GM19455 (cell line): Measurements from ENCODE around the gene TLR10.
"Not testable (repeated sequence)": the region's sequence is repeated elsewhere in the genome, so short reads cannot be mapped to it uniquely, and the experiment has no call there.

Experiments used
- ATAC-seq: cut with Tn5 transposase; IDR thresholded peaks from one replicate; pipeline ENCODE4 v1.9.1; 2021; ENCODE audit not compliant: unreplicated experiment

The TLR10 gene

DNA sequence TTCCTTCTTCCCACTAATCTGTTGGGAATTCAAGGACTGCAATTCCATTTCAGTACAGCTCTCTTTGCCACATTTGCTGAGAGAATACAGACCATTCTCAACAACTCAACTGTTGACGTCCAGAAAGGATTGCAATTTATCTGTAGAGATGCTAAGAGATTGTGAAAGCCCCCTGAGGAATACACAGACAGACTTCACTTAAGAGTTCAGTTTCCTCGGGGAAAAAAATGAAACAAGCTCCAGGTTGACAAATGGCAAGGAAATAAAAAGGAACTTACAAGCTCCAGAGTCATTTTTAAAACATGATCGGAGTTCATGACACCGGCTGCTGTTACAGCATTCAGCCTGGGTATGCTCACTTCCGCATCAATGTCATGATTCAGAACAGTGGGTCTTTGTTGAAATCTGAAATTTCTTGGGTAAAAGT is 13.8 kb downstream of the TLR10 start:
- ATAC-seq: no peak

DNA sequence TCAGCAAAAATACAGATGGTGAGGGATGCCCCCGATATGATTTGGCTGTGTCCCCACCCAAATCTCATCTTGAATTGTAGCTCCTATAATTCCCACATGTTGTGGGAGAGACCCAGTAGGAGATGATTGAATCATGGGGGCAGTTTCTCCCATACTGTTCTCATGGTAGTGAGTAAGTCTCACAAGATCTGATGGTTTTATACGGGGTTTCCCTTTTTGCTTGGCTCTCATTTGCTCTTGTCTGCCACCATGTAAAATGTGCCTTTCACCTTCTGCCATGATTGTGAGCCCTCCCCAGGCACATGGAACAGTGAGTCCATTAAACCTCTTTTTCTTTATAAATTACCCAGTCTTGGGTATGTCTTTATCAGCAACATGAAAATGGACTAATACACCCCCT is 15.8 kb downstream of the TLR10 start:
- ATAC-seq: not testable (repeated sequence)

DNA sequence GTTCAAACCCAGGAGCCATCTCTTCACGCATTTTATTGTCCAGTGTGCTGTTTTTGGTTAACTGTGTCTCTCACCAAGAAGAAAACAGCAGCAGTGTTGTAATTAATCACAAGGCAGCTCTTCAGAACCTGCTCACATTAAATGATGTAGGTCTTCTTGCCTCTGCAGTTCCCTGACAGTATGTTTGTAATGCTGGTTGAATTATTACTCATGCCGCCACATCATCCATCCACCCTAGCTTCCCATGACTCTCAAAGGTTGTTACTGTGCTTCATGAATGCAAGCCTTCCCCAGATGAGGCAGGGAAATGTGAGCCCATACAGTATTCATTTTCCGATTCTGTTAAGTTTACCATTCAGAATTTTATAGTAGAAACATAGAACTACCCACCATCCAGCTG is 17.4 kb downstream of the TLR10 start:
- no peak for ATAC-seq

DNA sequence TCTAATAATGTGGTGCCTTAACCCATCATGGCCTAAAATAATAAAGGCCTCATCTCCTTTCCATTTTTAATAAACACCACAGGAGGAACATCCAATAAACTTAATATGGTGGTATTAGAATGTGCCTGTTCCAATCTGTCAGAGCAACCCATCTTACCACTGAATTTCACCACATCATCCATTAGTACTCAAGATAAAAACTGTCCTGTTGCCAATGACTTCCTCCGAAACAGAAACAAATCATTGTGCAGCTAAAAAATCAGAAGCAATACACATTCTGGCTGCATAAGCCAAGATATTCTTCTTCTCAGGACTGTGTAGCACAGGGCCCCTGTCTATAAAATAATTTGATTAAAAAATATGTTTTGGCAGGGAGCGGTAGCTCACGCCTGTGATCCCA is 18.5 kb downstream of the TLR10 start:
- ATAC-seq: no peak

DNA sequence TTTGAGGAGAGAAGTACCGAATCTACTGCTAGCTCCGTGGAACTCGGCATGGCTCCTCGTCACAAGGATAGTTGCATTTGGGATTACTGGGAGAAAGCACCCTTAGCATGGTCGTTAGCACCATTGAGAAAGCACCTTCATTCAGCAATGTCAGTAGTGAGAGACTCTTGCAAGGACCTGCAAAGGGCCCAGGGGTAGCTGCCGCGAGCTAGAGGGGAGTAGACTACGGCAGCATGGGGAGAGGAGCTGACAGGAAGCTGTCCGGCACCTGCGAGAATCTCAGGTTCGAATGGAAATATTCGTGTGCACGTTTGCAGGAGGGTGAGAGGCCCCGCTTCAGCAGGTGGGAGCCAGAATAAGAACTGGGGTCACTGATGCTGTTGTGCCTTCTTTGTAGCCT is 20.2 kb downstream of the TLR10 start:
- no peak for ATAC-seq

DNA sequence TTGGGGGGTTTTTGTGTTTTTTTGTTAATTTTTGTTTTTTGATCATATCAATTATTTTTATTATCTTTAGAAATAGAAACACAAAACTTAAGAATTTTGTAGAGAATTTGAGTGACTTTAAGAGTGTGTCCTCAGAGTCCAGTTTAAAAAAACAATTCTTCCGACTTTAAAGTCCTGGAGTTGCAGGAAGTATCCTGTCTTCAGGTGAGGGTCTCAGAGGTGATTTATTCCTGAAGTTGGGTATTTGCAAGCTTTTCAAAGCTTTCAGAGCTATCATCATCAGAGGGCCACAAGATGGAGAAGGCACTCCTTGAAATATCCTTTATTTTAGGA is 23.0 kb downstream of the TLR10 start:
- ATAC-seq: no peak

DNA sequence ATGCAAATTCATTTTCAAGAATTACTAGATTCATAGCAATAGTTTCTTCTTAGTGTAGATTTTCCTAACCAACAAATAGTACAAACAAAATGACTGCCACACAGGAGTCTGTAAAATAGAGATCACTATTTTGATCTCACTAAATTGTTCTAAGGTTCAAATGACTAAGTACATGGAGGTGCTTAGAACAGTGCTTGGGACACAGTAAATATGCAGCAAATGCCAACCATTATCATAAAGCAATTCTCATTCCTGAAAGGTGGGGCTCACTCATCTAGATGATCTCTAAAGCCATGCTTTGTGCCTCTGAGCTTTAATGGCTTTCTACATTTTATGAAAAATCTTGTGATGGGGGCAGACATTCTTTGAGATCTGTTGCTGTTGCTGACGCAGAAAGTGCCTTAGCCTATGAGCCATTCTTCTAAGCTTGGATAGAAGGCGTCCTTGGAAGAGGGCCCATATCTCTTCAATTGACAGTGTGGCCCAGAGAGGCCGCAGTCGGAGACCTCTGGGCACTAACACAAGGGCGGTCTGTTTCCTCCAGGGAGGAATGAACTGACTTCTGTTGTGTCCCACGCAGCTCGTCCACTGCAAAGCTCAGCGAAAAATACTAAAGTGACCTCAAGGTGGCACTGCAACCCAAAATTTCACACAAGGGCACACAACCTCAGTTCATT is 23.5 kb downstream of the TLR10 start:
- no peak for ATAC-seq

DNA sequence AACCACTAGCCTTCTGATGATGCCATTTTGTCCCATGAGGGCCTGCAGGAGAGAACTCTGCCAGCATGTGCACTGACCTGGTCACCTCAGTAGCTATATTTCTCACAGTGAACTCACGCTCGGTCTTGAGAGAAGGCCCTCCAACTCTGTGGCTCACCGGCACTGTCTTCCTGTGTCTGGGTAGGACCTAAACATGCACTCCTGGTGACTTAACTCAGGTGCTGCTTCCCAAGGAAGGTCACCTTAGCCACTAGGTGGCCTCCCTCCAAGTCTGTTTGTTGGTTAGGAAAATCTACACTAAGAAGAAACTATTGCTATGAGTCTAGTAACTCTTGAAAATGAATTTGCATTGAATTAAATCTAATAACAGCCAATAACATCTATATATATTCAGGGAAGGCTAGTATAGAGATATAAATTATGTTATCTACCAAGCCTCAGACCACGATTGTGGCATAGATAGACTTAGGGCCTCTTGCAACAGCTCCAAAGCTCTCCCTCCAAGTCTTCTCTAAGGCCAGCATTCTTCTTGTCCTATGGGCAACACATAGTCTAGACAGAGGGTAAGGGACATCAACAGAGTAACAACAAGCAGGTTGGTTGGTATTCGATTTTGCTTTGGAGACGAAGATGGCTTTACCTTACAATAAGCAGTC is 24.7 kb downstream of the TLR10 start:
- ATAC-seq: no peak

DNA sequence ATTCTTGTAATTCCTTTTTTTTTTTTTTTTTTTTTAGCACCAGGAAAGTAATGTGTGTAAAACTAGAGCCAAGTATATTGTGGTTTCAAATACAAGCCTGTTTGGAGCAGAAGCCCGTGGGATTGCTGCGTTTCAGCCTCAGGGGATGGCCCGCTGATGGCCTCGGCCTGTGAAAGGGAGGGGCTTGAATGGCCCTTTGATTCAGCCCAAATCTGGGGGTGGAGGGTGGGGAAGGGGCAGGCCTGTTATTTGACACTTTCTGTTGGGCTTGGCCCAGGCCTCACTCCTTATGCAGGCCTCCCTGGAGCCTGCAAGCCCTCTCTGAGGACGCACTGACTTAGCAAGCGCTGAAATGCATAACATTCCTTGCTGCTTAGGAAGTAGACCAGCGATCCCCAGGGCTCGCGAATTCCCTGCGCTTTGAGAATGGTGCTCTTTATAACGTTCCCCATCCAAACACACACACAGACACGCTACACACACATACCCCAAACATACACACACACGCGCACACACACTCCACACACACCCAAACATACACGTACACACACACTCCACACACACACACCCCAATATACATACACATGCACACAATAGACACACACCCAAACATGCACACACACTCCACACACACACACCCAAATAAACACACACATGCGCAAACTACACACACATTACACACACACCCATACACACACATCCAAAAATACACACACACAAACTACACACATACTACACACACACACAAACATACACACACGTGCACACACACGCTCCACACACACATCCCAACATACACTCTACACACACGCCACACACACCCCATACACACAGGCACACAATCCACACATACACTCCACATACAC is 29.6 kb downstream of the TLR10 start:
- no peak for ATAC-seq

DNA sequence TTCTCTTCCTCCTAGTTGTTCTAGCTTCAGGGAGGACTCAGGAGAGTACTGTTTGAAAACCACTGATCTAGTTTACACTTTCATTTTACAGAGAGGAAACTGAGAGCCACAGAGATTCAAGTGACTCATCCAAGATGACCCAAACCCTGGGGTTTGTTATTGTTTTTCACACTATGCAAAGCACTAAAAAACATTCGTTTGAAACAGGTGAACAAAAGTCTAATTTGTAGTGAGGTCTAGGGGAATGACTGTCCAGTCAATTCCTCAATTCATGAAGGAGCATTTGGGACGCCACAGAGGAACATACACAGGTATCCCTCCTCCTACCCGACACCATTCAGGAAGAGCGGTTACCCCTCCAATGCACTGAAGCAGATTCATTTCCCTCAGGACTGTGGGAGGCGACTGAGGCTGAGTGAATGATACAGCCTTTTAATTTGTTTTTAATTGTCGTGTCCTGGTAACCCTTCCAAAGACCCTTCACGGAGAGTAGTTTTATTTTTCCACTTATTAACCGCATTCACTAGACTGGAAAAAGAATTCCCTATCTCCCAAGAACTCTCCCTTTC is 30.3 kb downstream of the TLR10 start:
- ATAC-seq: peak; percentile 98

DNA sequence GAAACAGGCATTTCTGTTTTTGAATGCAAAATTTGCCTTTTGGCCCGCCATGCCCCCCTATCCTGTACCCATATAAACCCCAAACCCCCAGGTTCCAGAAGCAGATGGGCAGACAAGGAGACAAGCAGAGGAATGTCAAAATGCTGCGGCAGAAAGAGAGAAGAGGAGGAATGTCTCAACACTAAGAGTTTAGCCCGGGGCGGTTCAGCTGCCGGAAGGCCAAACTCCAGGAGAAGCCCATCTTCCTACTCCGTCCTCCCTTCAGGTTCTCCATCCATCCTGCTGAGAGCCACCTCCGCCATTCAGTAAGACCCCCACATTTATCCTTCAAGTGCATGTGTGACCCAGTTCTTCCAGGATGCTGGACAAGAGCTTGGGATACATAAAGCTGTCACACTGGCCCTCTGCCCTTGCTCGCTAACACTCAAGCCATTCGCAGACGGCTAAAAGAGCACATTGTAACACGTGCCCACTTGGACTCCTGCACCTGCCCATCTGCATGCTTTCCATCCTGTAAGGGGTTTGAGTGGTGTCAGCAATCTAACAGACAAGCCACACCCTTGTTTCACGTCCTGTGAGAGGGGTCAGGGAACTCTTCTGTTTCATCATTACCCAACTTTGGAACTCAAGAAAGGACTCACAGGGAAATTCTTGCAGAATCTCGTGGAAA is 31.3 kb downstream of the TLR10 start:
- no peak for ATAC-seq

DNA sequence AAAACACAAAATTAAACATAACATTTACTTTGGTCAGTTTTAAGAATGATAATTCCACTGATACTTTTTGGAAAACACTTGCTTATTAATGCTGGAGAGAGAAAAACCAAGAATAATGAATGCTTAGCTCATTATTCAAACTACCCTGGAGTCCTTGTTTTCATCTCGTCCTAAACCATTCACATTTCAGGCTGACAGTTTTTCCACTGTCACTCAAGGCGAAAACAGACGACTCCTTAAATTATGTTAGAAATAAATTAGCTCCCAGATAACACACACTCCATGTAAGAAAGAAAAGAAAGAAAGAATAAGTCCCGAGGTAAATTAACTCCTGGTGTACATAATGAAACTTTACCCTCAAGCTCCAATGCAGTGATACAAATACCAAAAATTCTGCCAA is 33.5 kb downstream of the TLR10 start:
- ATAC-seq: no peak

DNA sequence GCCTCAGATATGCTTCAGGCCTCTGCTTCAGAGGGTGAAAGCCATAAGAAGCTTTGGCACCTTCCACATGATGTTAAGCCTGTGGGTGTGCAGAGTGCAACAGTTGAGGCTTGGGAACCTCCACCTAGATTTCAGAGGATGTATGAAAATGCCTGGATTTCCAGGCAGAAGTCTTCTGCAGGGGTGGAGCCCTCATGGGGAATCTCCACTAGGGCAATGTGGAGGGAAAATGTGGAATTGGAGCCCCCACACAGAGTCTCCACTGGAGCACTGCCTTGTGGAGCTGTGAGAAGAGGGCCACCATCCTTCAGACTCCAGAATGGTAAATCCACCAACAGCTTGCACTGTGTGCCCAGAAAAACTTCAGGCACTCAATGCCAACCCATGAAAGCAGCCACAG is 35.2 kb downstream of the TLR10 start:
- ATAC-seq: no peak

DNA sequence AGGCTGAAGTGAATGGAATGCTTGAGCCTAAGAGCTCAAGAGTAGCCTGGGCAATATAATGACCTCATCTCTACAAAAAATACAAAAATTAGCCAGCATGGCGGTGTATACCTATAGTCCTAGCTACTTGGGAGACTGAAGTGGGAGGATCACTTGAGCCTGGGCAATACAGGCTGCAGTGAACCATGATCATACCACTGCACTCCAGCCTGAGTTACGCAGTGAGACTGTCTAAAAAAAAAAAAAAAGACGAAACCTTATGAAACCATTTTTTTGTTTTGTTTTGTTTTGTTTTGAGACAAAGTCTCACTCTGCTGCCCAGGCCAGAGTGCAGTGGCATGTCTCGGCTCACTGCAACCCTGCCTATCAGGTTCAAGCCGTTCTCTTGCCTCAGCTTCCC is 36.9 kb downstream of the TLR10 start:
- ATAC-seq: no peak

DNA sequence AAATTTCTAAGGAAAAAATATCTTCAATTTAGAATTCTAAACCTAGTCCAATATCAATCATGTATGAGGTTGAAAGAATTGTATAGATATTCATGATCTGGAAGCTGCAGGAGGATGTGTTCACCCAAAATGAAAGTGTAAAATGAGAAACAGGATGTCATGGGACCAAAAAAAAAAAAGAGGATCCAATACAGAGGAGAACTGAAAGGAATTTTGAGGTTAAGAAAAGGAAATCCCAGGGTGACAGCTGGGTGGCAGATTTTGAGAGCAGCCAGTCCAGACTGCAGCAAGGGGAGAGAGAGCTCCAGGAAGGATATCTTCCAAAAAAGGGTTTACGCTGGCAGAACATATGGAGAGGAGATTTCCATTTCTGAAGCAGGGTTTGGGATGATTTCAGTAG is 38.9 kb downstream of the TLR10 start:
- ATAC-seq: no peak

DNA sequence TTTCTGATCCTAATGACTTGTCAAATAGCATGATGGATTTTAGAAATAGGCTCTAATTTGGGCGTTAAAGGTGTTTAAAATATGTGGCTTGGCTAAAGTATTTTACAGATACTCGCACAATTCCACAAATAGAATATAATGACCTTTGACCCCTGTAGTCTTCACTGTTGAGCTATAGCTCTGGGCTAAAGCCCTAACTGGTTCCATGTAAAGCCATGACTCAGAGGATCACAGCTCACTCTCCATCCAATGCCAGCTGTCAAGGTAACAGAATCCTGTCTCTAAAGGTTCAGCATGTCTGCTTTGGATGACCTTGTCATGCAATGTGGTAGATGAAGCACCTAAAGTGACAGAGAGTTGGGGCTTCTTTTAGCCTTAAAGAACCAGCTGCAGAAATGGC is 42.5 kb downstream of the TLR10 start:
- ATAC-seq: no peak

DNA sequence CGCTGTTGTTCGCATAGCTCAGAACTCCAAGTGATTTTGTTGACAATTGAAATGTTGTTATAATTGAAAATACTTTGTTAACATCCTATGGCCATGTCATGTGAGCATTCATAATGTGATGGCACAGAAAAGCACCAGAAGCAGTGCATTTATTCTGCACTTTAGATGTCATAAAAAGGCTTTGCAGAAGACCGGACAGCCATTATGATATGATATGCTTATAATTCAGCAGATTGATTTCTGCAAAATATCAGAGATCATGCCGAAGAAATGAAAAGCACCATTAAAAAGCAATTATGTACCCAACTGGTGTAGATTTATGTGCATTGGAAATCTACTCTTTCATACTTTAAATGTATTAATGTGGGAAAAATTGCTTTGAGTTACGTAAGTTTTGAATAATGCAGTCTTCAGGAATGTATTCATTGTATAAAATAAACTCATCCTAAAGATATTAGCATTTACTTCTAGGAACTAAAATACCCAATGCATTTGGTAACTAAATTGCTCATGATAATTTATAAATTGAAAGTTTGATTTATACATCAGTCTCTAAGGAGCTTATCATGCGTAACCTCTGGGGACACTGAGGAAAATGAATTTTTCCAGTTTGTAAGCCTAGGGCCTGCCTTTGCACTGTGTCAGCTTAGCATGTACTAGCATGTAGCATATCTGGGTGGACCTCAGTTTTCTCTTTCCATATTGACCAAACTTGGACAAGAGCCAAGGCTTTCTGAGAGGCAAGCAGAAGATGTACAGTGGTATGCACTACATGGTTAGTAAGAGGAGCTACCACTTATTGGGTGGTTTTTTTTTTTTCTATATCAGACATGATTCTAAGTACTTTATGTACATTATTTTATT is 43.6 kb downstream of the TLR10 start:
- no peak for ATAC-seq

DNA sequence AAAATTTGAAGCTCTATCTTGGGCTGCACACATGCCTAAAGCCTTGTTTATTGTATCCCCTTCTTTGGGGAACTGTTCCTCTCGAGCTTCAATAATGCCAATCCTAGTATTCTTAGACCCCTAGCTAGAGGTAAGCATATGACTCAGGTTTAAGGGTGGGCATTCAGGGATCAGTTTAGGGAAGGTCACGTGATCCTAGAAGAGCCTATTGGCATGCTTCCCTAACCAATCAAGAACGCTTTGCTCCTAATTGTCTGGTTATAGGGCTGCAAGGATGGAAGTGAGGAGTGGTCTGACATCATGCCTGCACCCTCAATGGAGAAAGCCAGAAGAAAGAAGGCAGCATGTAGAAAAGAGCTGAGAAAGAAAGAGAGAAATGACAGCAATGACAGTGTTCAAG is 46.9 kb downstream of the TLR10 start:
- ATAC-seq: no peak

DNA sequence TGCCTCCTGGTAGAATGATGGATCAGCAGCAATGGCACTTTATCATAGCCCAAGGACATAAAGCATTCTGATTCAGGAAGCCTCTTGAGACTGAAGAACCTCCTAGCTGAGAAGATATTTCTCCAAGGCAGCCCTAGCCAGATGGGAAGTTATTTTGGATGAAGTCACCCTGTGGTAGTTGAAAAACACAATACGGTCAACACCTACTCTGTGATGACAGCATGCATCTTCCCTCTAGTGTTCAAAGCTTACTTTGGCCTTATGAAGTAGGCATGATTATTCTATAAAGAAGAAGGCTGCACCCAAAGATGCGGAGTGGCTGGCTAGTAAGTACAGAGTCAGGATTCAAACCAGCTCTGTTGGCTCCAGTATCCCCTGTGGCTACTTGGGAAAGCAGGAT is 47.9 kb downstream of the TLR10 start:
- no peak for ATAC-seq

DNA sequence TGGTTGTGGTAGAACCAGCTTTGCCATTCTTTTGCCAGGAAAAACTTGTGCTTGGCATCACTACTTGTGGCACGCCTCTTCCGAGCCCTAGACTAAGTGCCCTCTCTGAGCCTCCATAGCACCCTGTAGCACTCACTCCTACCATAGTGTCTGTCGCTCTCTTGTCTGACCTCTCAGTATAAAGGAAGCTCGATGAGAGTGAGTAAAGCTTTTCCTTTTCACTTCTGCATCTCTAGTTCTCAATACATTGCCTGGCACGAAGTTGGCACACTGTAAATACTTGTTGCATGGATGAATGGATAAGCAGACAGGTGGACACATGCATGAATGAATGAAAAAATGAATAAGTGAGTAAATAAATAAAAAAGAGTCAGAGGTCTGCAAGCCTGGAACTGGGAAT is 48.3 kb downstream of the TLR10 start:
- no peak for ATAC-seq
